Esophagus muscularis mucosa (tissue), 4 donors: ENCODE results near the gene ADRA1B. TPM values are rescaled to one million over a fixed set of nuclear protein-coding genes. Genes with fewer than 3 reads are reported as not detected.

Experiments
- DNase-seq: peaks from one replicate; pipeline ENCODE4 v3.0.0-alpha.2; 2017; ENCODE audit errors: extremely low spot score
- H3K27ac ChIP-seq, 4 donors: fragments of 200-600 bp; sonication (generic); replicated peaks in 1 of 4; 1 replicate in 3 of 4; 2 replicates in 1 of 4; pipeline ENCODE4 v1.5.1; 2016 to 2019; ENCODE audit warnings: mild to moderate bottlenecking in 1 of 4
- H3K27me3 ChIP-seq, 4 donors: fragments of 200-600 bp; sonication (generic); one replicate each; pipeline versions ENCODE4 v1.5.1 to v1.6.0; 2016 to 2019
- H3K36me3 ChIP-seq, 4 donors: fragments of 200-600 bp; sonication (generic); one replicate each; pipeline ENCODE4 v1.5.1; 2016 to 2019
- H3K4me1 ChIP-seq, 4 donors: fragments of 200-600 bp; sonication (generic); one replicate each; pipeline ENCODE4 v1.5.1; 2016 to 2019
- H3K4me3 ChIP-seq, 4 donors: fragments of 200-600 bp; sonication (generic); 1 replicate in 2 of 4; 2 replicates in 2 of 4; pipeline ENCODE4 v1.5.1; 2016 to 2019; ENCODE audit warnings: mild to moderate bottlenecking in 4 of 4, moderate library complexity in 1 of 4
- H3K9me3 ChIP-seq, 4 donors: fragments of 200-600 bp; sonication (generic); 1 replicate in 3 of 4; 2 replicates in 1 of 4; pipeline ENCODE4 v1.5.1; 2016 to 2019
- EP300 ChIP-seq: sonication (generic); formaldehyde crosslinking; IDR thresholded peaks from one replicate; pipeline ENCODE4 v1.6.1; 2017; ENCODE audit warnings: antibody characterized with exemption
- POLR2A ChIP-seq: fragments of 450-650 bp; IDR thresholded peaks from one replicate; pipeline ENCODE4 v1.6.1; 2017; ENCODE audit warnings: antibody characterized with exemption, moderate library complexity, mild to moderate bottlenecking, low read depth
- POLR2AphosphoS5 ChIP-seq, 2 donors: sonication (generic); formaldehyde crosslinking; IDR thresholded peaks; one replicate each; pipeline ENCODE4 v1.6.1; 2017; ENCODE audit warnings: antibody characterized with exemption in 2 of 2
- WGBS: methylation state at CpG from one replicate; pipeline ENCODE4 v1.1.5; 2018; 5-methylcytosine and 5-hydroxymethylcytosine counted together
- intact Hi-C: fragments of 100-400 bp; cut with DNase I; formaldehyde crosslinking; loops from one replicate; pipeline ENCODE4 v1.15.1; 2023
- total RNA-seq, 4 donors: library from RNA; depleted of rRNA; stranded (reverse); fragments of >200 nt; gene quantifications; one replicate each; pipeline versions ENCODE4 v1.1.0 to v1.2.1, GENCODE V29; 2016
- TF ChIP-seq, protein P1 (sequence below), 3 experiments: fragments of 200-600 bp in 2 of 3; fragments of 450-650 bp in 1 of 3; sonication (generic) in 2 of 3; IDR thresholded peaks; one replicate each; pipeline ENCODE4 v1.5.1; 2017 to 2019; ENCODE audit warnings: antibody characterized with exemption in 3 of 3, mild to moderate bottlenecking in 2 of 3, moderate library complexity in 1 of 3

The ADRA1B gene
- total RNA-seq, 4 donors from 2014 or later, result 1.7 to 3.2 (median 2.6) TPM

DNA sequence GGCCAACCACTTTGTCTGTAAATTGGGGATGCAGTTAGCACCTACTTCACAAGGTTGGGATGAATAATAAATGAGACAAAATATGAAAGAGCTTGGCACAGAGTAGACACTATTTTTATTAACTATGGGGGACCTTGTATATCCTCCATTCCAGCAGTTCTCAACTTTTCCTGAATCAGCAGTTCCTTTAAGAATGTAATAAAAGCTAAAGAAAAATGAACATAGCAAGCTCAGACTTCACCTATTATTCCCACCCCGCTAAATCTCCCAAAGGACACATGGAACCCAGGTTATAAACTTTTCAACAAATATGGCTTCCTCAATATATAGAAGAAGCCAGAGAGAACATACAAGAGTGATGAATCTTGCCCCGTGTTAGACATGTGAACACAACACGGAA, 60.6 kb downstream of the ADRA1B start:
- Histone ChIP-seq H3K4me1 (peaks cover 3 to 10% (median 9%) of the 10 kb centered on the region in 4 donors), H3K36me3 (no peaks in the 10 kb centered on the region), H3K9me3 (no peaks in the 10 kb centered on the region), H3K27me3 (peaks cover 0 to 55% (median 6%) of the 10 kb centered on the region in 4 donors), H3K4me3 (no peak overlapping the region), H3K27ac (no peak overlapping the region)
- intact Hi-C loops, result no loop called here
- no peak for DNase-seq
- TF ChIP-seq, protein P1, sequence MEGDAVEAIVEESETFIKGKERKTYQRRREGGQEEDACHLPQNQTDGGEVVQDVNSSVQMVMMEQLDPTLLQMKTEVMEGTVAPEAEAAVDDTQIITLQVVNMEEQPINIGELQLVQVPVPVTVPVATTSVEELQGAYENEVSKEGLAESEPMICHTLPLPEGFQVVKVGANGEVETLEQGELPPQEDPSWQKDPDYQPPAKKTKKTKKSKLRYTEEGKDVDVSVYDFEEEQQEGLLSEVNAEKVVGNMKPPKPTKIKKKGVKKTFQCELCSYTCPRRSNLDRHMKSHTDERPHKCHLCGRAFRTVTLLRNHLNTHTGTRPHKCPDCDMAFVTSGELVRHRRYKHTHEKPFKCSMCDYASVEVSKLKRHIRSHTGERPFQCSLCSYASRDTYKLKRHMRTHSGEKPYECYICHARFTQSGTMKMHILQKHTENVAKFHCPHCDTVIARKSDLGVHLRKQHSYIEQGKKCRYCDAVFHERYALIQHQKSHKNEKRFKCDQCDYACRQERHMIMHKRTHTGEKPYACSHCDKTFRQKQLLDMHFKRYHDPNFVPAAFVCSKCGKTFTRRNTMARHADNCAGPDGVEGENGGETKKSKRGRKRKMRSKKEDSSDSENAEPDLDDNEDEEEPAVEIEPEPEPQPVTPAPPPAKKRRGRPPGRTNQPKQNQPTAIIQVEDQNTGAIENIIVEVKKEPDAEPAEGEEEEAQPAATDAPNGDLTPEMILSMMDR (IDR thresholded peaks at IDR 0.05), result no peak
- TF ChIP-seq POLR2AphosphoS5 (IDR thresholded peaks at IDR 0.05) (no peak), POLR2A (no peak), EP300 (no peak)
- WGBS, result 91% methylated on average over 3 of the region's 3 CpGs

DNA sequence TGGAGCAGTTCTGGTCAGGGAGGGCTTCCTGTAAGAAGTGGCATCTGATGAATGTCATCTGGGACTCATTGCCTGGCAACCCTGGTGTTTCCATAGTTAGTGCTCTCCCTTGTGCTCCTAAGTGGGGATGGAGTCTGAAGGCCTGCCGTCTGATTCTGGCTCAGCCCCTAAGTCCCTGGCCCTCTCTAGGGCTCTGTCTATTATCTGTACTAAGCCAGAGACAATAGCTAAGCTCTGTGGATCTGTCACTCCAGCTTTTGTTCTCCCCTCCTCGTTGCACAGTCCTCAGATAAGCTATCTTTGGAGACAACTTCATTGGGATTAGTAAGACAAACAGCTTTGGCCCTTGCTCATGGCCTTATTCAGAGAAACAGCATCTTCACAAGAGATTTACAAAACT, 62.1 kb downstream of the ADRA1B start:
- H3K4me3 ChIP-seq, result no peak overlapping the region
- H3K27ac ChIP-seq, result no peak overlapping the region
- no peaks in the 10 kb centered on the region for H3K9me3 ChIP-seq
- H3K4me1 ChIP-seq, result peaks cover 0 to 3% (median 0%) of the 10 kb centered on the region in 4 donors
- no peaks in the 10 kb centered on the region for H3K36me3 ChIP-seq
- peaks cover 0 to 50% (median under 1%) of the 10 kb centered on the region in 4 donors for H3K27me3 ChIP-seq
- 42% methylated on average over 2 of the region's 2 CpGs for WGBS
- TF ChIP-seq POLR2AphosphoS5 (IDR thresholded peaks at IDR 0.05), result no peak
- intact Hi-C loops, result no loop called here
- DNase-seq, result no peak

DNA sequence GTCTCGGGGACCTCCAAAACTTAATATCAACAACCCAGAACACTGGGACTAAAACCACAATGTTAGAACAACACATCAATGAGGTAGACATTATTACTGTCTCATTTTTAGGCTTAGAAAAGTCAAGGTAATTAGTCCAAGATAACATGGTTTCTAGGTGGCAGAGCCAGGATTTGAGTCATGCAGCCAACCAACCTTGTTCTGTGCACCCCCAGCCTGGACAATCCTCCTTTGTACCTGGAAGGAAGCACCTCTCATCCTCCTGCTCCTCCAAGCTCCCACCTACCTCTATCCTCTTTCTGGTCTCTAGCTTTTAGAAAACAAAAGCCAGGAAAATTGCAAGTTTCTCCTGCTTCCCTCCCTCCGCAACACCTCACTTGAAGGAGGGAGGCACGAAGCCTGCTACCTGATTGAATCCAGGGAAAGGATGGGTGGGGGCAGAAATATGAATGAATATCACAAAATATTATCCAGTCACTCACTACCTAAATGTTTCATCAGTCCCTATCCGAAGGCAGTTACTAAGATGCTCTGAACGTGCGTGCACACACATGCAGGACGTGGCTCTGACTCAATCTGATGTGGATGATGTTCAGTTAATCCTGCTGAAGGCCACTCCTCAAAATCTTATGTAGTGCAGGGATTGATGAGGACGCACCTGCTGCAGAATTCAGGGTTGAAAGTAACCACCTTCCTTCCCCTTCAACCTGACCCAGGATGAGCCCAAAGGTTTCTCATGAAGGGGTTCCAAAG, 66.3 kb downstream of the ADRA1B start:
- TF ChIP-seq POLR2A (no peak), EP300 (no peak), POLR2AphosphoS5 (IDR thresholded peaks at IDR 0.05) (no peak)
- TF ChIP-seq, protein P1 (IDR thresholded peaks at IDR 0.05), result no peak
- WGBS, result 84% methylated on average over 7 of the region's 8 CpGs
- Histone ChIP-seq H3K27me3 (peaks cover 0 to 49% (median 3%) of the 10 kb centered on the region in 4 donors), H3K36me3 (no peaks in the 10 kb centered on the region), H3K4me1 (peaks cover 6 to 10% (median 9%) of the 10 kb centered on the region in 4 donors), H3K4me3 (no peak overlapping the region), H3K9me3 (no peaks in the 10 kb centered on the region), H3K27ac (no peak overlapping the region)
- DNase-seq, result no peak
- intact Hi-C loops, result loop anchor here (10.0 kb wide), 1 partner anchor 468 kb away; no protein-coding TSS in a partner anchor

DNA sequence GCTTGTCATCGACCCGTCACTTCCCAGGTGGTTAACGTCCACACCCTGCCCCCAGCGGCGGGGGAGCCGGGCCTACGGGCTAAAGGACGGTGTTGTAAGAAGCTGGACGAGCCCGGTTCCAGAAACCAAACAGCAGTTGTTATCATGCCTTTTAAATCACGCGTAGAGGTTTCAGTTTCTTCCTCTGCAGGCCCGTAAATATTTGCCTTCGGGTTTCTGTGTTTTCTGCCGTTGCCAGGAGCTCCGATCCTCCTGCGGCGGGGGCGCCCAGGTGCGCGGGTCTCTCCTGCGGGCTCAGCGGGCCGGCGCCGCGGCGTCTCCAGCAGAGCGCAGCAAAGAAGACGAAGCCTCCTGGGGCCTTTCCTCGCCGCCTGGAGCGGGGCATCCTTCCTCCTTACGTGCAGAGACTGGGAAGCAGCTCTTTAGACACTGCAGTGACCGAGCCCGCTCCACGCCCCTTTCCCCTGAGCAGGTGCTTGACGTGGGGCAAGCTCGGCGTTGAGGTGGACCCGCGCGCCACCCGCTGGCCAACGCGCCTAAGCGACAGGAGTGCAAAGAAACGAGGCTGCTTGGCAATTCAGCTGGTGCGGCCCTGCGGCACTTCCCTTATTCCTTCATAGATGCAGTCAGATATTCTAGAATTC, 70.9 kb downstream of the ADRA1B start:
- 0% methylated on average over 10 of the region's 50 CpGs for WGBS

More for the DNA sequence above, 70.9 kb downstream of the ADRA1B start:
- DNase-seq, result peak; percentile 94
- peak overlapping the region; percentile 40 to 59 (median 49) for H3K4me3 ChIP-seq
- no peaks in the 10 kb centered on the region for H3K9me3 ChIP-seq
- intact Hi-C loops, result loop anchor here (5.0 to 10.0 kb wide), 2 partner anchors 472 to 545 kb away; no protein-coding TSS in a partner anchor
- H3K27ac ChIP-seq, result no peak overlapping the region
- H3K27me3 ChIP-seq, result peaks cover 0 to 62% (median 6%) of the 10 kb centered on the region in 4 donors
- H3K4me1 ChIP-seq, result peaks cover 6 to 10% (median 9%) of the 10 kb centered on the region in 4 donors
- TF ChIP-seq, protein P1 (IDR thresholded peaks at IDR 0.05), result peak; percentile 38 to 57 (median 44)
- TF ChIP-seq POLR2AphosphoS5 (IDR thresholded peaks at IDR 0.05) (no peak), POLR2A (no peak), EP300 (no peak)
- no peaks in the 10 kb centered on the region for H3K36me3 ChIP-seq
